GM13977 (cell line): ENCODE measurements around the gene QKI.
"Not testable (repeated sequence)": the region's sequence is repeated elsewhere in the genome, so short reads cannot be mapped to it uniquely, and the experiment has no call there.

ENCODE experiments used
- DNase-seq: peaks from one replicate; pipeline ENCODE4 v3.0.0; 2012; ENCODE audit warnings: low spot score
- CTCF ChIP-seq: IDR thresholded peaks from 2 replicates; pipeline ENCODE4 v1.5.1; 2012; ENCODE audit warnings: mild to moderate bottlenecking, control low read depth; ENCODE audit not compliant: insufficient read depth; ENCODE audit errors: extremely low read depth, missing control alignments
- in situ Hi-C: fragments of 300-500 bp; cut with MboI; formaldehyde crosslinking; loops from one replicate; pipeline ENCODE4 v1.12.0; 2022; ENCODE audit warnings: low sequenced_read_pairs, low pct_unique_long_range_greater_than_20kb, mixed read lengths, inconsistent platforms; ENCODE audit not compliant: unreplicated experiment

Gene QKI

GRCh38 chr6:163466839-163467390 is 52.4 kb downstream of the QKI start:
- in situ Hi-C loops: loop anchor here (25.0 kb wide), 1 partner anchor 245 kb away; no protein-coding TSS in a partner anchor
- TF ChIP-seq CTCF: no peak
- DNase-seq: no peak

GRCh38 chr6:163468738-163469137 is 54.2 kb downstream of the QKI start:
- DNase-seq: no peak
- no peak for TF ChIP-seq CTCF
- in situ Hi-C loops: loop anchor here (25.0 kb wide), 1 partner anchor 244 kb away; no protein-coding TSS in a partner anchor

- TF ChIP-seq CTCF: no peak
- DNase-seq: no peak
- in situ Hi-C loops: loop anchor here (25.0 kb wide), 1 partner anchor 243 kb away; no protein-coding TSS in a partner anchor
Measured at GRCh38 chr6:163469459-163469985, 55.0 kb downstream of the QKI start.

- TF ChIP-seq CTCF: no peak
- in situ Hi-C loops: loop anchor here (25.0 kb wide), 1 partner anchor 242 kb away; no protein-coding TSS in a partner anchor
- no peak for DNase-seq
Measured at GRCh38 chr6:163470611-163471010, 56.1 kb downstream of the QKI start.

GRCh38 chr6:163474581-163474980 is 60.1 kb downstream of the QKI start:
- in situ Hi-C loops: loop anchor here (25.0 kb wide), 1 partner anchor 238 kb away; no protein-coding TSS in a partner anchor
- no peak for DNase-seq

GRCh38 chr6:163476946-163477345 is 62.4 kb downstream of the QKI start:
- in situ Hi-C loops, DNase-seq: not testable (repeated sequence)

More at GRCh38 chr6:163474581-163474980, 60.1 kb downstream of the QKI start:
- TF ChIP-seq CTCF: no peak

- no peak for DNase-seq
- TF ChIP-seq CTCF: no peak
- in situ Hi-C loops: no loop called here
Measured at GRCh38 chr6:163483107-163483506, 68.6 kb downstream of the QKI start.
